Measurements from ENCODE around the gene CROCC2. TPM values are rescaled to one million over a fixed set of nuclear protein-coding genes. Genes with fewer than 3 reads are reported as not detected.

Gene CROCC2
- total RNA-seq, 6 experiments from 2014 or later, result not detected

- no peak for TF ChIP-seq CTCF (IDR thresholded peaks at IDR 0.05)
- Mint-ChIP-seq H3K4me3 (no peak overlapping the region), H3K27me3 (ENCODE audit: insufficient read depth) (peaks cover 11% of the 10 kb centered on the region), H3K4me1 (ENCODE audit: low read depth) (no peaks in the 10 kb centered on the region), H3K36me3 (ENCODE audit: low read depth) (no peaks in the 10 kb centered on the region), H3K27ac (no peak overlapping the region), H3K9me3 (peaks cover 12% of the 10 kb centered on the region; the same call in 1 of the 2 replicates)
- no peak for DNase-seq
Observed at GRCh38 chr2:240934701-240935102, 28.6 kb downstream of the CROCC2 start.

GRCh38 chr2:240935103-240935876, 29.2 kb downstream of the CROCC2 start:
- Mint-ChIP-seq H3K27ac (no peak overlapping the region), H3K9me3 (peaks cover 12% of the 10 kb centered on the region; the same call in 1 of the 2 replicates), H3K4me3 (no peak overlapping the region), H3K4me1 (ENCODE audit: low read depth) (no peaks in the 10 kb centered on the region), H3K27me3 (ENCODE audit: insufficient read depth) (peaks cover 13% of the 10 kb centered on the region), H3K36me3 (ENCODE audit: low read depth) (no peaks in the 10 kb centered on the region)
- no peak for DNase-seq
- no peak for TF ChIP-seq CTCF (IDR thresholded peaks at IDR 0.05)

GRCh38 chr2:240936106-240936505, 30.0 kb downstream of the CROCC2 start:
- no peak for TF ChIP-seq CTCF (IDR thresholded peaks at IDR 0.05)

GRCh38 chr2:240946046-240946445, 39.9 kb downstream of the CROCC2 start:
- peaks cover 8% of the 10 kb centered on the region for H3K27me3 Mint-ChIP-seq (ENCODE audit: insufficient read depth)
- H3K27ac Mint-ChIP-seq, result no peak overlapping the region
- no peak for DNase-seq
- TF ChIP-seq CTCF (IDR thresholded peaks at IDR 0.05), result no peak
- no peaks in the 10 kb centered on the region for H3K36me3 Mint-ChIP-seq (ENCODE audit: low read depth)
- H3K4me3 Mint-ChIP-seq, result no peak overlapping the region
- peaks cover 19% of the 10 kb centered on the region for H3K4me1 Mint-ChIP-seq (ENCODE audit: low read depth)
- H3K9me3 Mint-ChIP-seq, result no peaks in the 10 kb centered on the region

More at GRCh38 chr2:240936106-240936505, 30.0 kb downstream of the CROCC2 start:
- H3K9me3 Mint-ChIP-seq, result peaks cover 12% of the 10 kb centered on the region; the same call in 1 of the 2 replicates
- no peaks in the 10 kb centered on the region for H3K4me1 Mint-ChIP-seq (ENCODE audit: low read depth)
- no peak for DNase-seq
- no peaks in the 10 kb centered on the region for H3K36me3 Mint-ChIP-seq (ENCODE audit: low read depth)
- H3K4me3 Mint-ChIP-seq, result no peak overlapping the region
- H3K27me3 Mint-ChIP-seq (ENCODE audit: insufficient read depth), result peaks cover 16% of the 10 kb centered on the region
- H3K27ac Mint-ChIP-seq, result no peak overlapping the region

GRCh38 chr2:240946654-240947053, 40.5 kb downstream of the CROCC2 start:
- DNase-seq, result peak; percentile 39
- TF ChIP-seq CTCF (IDR thresholded peaks at IDR 0.05), result no peak
- Mint-ChIP-seq H3K27ac (no peak overlapping the region), H3K27me3 (ENCODE audit: insufficient read depth) (peaks cover 6% of the 10 kb centered on the region), H3K9me3 (no peaks in the 10 kb centered on the region), H3K4me1 (ENCODE audit: low read depth) (peaks cover 19% of the 10 kb centered on the region), H3K4me3 (no peak overlapping the region), H3K36me3 (ENCODE audit: low read depth) (no peaks in the 10 kb centered on the region)
